ENCODE data around the gene PPP1R2C. TPM values are rescaled to one million over a fixed set of nuclear protein-coding genes. Genes with fewer than 3 reads are reported as not detected.

The PPP1R2C gene
- total RNA-seq, 3 donors from 2014 or later: not detected

GRCh38 chrX:42818151-42818921 lies 40.4 kb upstream of the PPP1R2C start:
- no peak overlapping the region for H3K4me3 ChIP-seq
- intact Hi-C loops (cut with DNase I; ENCODE audit: low total_unique reads): no loop called here

GRCh38 chrX:42809569-42809968 lies 31.6 kb upstream of the PPP1R2C start:
- peaks cover 4 to 5% of the 10 kb centered on the region in 2 donors for H3K9me3 ChIP-seq
- no peak for DNase-seq (ENCODE audit: low spot score in 2 of 2)
- H3K27ac ChIP-seq: no peak overlapping the region
- no peaks in the 10 kb centered on the region for H3K27me3 ChIP-seq
- no peaks in the 10 kb centered on the region for H3K36me3 ChIP-seq
- H3K4me3 ChIP-seq: no peak overlapping the region
- TF ChIP-seq POLR2AphosphoS5 (IDR thresholded peaks at IDR 0.05) (no peak), POLR2A (IDR thresholded peaks at IDR 0.05) (no peak), CTCF (IDR thresholded peaks at IDR 0.05) (no peak)
- no peaks in the 10 kb centered on the region for H3K4me1 ChIP-seq
- intact Hi-C loops (cut with DNase I; ENCODE audit: low total_unique reads): loop anchor here (5.0 kb wide), 1 partner anchor 267 kb away; no protein-coding TSS in a partner anchor

More at GRCh38 chrX:42818151-42818921, 40.4 kb upstream of the PPP1R2C start:
- no peak for DNase-seq (ENCODE audit: low spot score in 2 of 2)
- Histone ChIP-seq H3K4me1 (no peaks in the 10 kb centered on the region), H3K27ac (no peak overlapping the region), H3K36me3 (no peaks in the 10 kb centered on the region), H3K27me3 (peaks cover 0 to 5% of the 10 kb centered on the region in 2 donors), H3K9me3 (peaks cover 19 to 21% of the 10 kb centered on the region in 2 donors)
- TF ChIP-seq CTCF (IDR thresholded peaks at IDR 0.05) (no peak), POLR2AphosphoS5 (IDR thresholded peaks at IDR 0.05) (no peak), POLR2A (IDR thresholded peaks at IDR 0.05) (no peak)

GRCh38 chrX:42807393-42807792 lies 29.4 kb upstream of the PPP1R2C start:
- Histone ChIP-seq H3K27me3 (no peaks in the 10 kb centered on the region), H3K4me1 (no peaks in the 10 kb centered on the region), H3K27ac (no peak overlapping the region), H3K4me3 (no peak overlapping the region), H3K36me3 (no peaks in the 10 kb centered on the region), H3K9me3 (no peaks in the 10 kb centered on the region)
- TF ChIP-seq POLR2AphosphoS5 (IDR thresholded peaks at IDR 0.05): no peak
- TF ChIP-seq CTCF (IDR thresholded peaks at IDR 0.05): no peak
- no peak for TF ChIP-seq POLR2A (IDR thresholded peaks at IDR 0.05)
- intact Hi-C loops (cut with DNase I; ENCODE audit: low total_unique reads): loop anchor here (5.0 kb wide), 1 partner anchor 265 kb away; no protein-coding TSS in a partner anchor
- no peak for DNase-seq (ENCODE audit: low spot score in 2 of 2)

GRCh38 chrX:42804524-42804923 lies 26.6 kb upstream of the PPP1R2C start:
- no peak for TF ChIP-seq CTCF (IDR thresholded peaks at IDR 0.05)
- no peak for TF ChIP-seq POLR2A (IDR thresholded peaks at IDR 0.05)
- no peak for TF ChIP-seq POLR2AphosphoS5 (IDR thresholded peaks at IDR 0.05)
- Histone ChIP-seq H3K27me3 (peaks cover 0 to 7% of the 10 kb centered on the region in 2 donors), H3K4me3 (no peak overlapping the region), H3K36me3 (no peaks in the 10 kb centered on the region), H3K4me1 (no peaks in the 10 kb centered on the region), H3K9me3 (peaks cover 0 to 5% of the 10 kb centered on the region in 2 donors), H3K27ac (no peak overlapping the region)
- no peak for DNase-seq (ENCODE audit: low spot score in 2 of 2)
- intact Hi-C loops (cut with DNase I; ENCODE audit: low total_unique reads): no loop called here

- Histone ChIP-seq H3K36me3 (no peaks in the 10 kb centered on the region), H3K9me3 (peaks cover 0 to 9% of the 10 kb centered on the region in 2 donors), H3K27me3 (peaks cover 0 to 7% of the 10 kb centered on the region in 2 donors), H3K27ac (no peak overlapping the region), H3K4me1 (no peaks in the 10 kb centered on the region), H3K4me3 (no peak overlapping the region)
- TF ChIP-seq POLR2AphosphoS5 (IDR thresholded peaks at IDR 0.05) (no peak), CTCF (IDR thresholded peaks at IDR 0.05) (no peak), POLR2A (IDR thresholded peaks at IDR 0.05) (no peak)
- intact Hi-C loops (cut with DNase I; ENCODE audit: low total_unique reads): no loop called here
- DNase-seq (ENCODE audit: low spot score in 2 of 2): no peak
These were observed 25.4 kb upstream of the PPP1R2C start for GRCh38 chrX:42803320-42803719.
